Cardiac muscle cell (in vitro differentiated cells and primary cell): ENCODE results near the gene TBC1D5. TPM values are rescaled to one million over a fixed set of nuclear protein-coding genes. Genes with fewer than 3 reads are reported as not detected.

ENCODE experiments used
- DNase-seq, 2 donors: peaks; one replicate each; pipeline versions ENCODE4 v3.0.0 to v3.0.0-alpha.2; 2010 to 2017; ENCODE audit warnings: low read depth in 1 of 2, low spot score in 1 of 2
- H3K27ac ChIP-seq: fragments of 200-600 bp; sonication (generic); 2 replicates; pipeline ENCODE4 v1.5.1; 2016
- H3K27me3 ChIP-seq: fragments of 200-600 bp; sonication (generic); 2 replicates; pipeline ENCODE4 v1.6.0; 2016; ENCODE audit warnings: control low read depth
- H3K36me3 ChIP-seq: fragments of 200-600 bp; sonication (generic); 2 replicates; pipeline ENCODE4 v1.5.1; 2016; ENCODE audit warnings: control low read depth
- H3K4me1 ChIP-seq: fragments of 200-600 bp; sonication (generic); 2 replicates; pipeline ENCODE4 v1.8.1; 2017; ENCODE audit warnings: low read depth, mild to moderate bottlenecking, mixed run types
- H3K4me3 ChIP-seq: fragments of 200-600 bp; sonication (generic); 2 replicates; pipeline ENCODE4 v1.5.1; 2016; ENCODE audit warnings: mild to moderate bottlenecking
- H3K9me3 ChIP-seq: fragments of 200-600 bp; sonication (generic); 2 replicates; pipeline ENCODE4 v1.5.1; 2017; ENCODE audit warnings: low read depth, mild to moderate bottlenecking, control low read depth
- polyA plus RNA-seq: library from polyadenylated mRNA; unstranded; fragments of >200 nt; fragmentation: Nextera tagmentation; extraction: Ambion mirVana; gene quantifications from 2 replicates; pipeline ENCODE4 v1.2.1, GENCODE V29; 2016
- total RNA-seq: library from RNA; depleted of rRNA; stranded (reverse); fragments of >200 nt; gene quantifications from 2 replicates; pipeline ENCODE4 v1.2.3, GENCODE V29; 2016
- TF ChIP-seq, protein P1 (sequence below): IDR thresholded peaks from 2 replicates; pipeline ENCODE4 v1.5.1; 2012; ENCODE audit warnings: low read depth, mild to moderate bottlenecking, low read length

The TBC1D5 gene
- total and polyA plus RNA-seq, 2 experiments from 2014 or later = 34.5 to 66.6 TPM

DNA sequence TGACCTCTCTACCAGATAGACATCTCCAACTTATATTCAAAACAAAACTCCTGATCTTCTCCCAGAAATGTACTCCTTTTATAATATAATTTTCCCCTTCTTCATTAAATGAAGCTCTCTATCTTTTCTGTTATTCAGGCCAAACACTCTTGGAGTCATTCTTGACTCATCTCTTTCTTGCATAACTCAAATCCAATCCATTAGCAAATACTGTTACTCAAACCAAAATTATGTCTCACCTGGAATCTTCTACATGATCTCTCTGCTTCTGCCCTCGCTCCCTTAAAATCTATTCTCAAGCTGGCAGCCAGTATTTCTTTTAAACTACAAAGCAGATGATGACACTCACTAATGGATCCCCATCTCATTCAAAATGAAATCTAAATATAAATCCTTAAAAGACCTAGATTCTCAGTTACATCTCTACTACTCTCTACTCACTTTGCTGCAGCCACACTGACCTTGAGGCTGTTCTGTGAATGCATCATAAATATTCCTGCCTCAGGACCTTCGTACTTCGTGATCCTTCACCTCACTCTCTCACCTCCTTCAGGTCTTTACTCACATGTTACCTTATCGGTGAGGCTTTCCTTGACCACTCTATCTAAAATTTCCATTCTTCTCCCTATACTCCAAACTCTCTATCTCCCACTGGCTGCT is 160.9 kb downstream of the TBC1D5 start:
- no peaks in the 10 kb centered on the region for H3K36me3 ChIP-seq
- no peak overlapping the region for H3K27ac ChIP-seq
- no peaks in the 10 kb centered on the region for H3K27me3 ChIP-seq
- DNase-seq = no peak
- TF ChIP-seq, protein P1, sequence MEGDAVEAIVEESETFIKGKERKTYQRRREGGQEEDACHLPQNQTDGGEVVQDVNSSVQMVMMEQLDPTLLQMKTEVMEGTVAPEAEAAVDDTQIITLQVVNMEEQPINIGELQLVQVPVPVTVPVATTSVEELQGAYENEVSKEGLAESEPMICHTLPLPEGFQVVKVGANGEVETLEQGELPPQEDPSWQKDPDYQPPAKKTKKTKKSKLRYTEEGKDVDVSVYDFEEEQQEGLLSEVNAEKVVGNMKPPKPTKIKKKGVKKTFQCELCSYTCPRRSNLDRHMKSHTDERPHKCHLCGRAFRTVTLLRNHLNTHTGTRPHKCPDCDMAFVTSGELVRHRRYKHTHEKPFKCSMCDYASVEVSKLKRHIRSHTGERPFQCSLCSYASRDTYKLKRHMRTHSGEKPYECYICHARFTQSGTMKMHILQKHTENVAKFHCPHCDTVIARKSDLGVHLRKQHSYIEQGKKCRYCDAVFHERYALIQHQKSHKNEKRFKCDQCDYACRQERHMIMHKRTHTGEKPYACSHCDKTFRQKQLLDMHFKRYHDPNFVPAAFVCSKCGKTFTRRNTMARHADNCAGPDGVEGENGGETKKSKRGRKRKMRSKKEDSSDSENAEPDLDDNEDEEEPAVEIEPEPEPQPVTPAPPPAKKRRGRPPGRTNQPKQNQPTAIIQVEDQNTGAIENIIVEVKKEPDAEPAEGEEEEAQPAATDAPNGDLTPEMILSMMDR = no peak
- no peaks in the 10 kb centered on the region for H3K9me3 ChIP-seq
- H3K4me3 ChIP-seq = no peak overlapping the region
- H3K4me1 ChIP-seq = peaks cover 12% of the 10 kb centered on the region

DNA sequence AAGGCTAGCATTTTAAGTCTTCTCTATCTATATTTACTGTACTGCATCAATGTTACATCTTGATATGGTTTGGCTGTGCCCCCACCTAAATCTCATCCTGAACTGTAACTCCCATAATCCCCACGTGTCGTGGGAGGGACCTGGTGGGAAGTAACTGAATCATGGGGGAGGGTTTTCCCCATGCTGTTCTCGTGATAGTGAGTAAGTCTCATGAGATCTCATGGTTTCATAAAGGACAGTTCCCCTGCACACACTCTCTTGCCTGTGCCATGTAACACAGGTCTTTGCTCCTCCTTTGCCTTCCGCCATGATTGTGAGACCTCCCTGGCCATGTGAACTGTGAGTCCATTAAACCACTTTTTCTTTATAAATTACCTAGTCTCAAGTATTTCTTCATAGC is 161.5 kb downstream of the TBC1D5 start:
- no peak overlapping the region for H3K4me3 ChIP-seq
- H3K27ac ChIP-seq = no peak overlapping the region
- H3K9me3 ChIP-seq = no peaks in the 10 kb centered on the region
- TF ChIP-seq, protein P1 = no peak
- no peaks in the 10 kb centered on the region for H3K36me3 ChIP-seq
- no peak for DNase-seq
- no peaks in the 10 kb centered on the region for H3K27me3 ChIP-seq
- peaks cover 12% of the 10 kb centered on the region for H3K4me1 ChIP-seq

DNA sequence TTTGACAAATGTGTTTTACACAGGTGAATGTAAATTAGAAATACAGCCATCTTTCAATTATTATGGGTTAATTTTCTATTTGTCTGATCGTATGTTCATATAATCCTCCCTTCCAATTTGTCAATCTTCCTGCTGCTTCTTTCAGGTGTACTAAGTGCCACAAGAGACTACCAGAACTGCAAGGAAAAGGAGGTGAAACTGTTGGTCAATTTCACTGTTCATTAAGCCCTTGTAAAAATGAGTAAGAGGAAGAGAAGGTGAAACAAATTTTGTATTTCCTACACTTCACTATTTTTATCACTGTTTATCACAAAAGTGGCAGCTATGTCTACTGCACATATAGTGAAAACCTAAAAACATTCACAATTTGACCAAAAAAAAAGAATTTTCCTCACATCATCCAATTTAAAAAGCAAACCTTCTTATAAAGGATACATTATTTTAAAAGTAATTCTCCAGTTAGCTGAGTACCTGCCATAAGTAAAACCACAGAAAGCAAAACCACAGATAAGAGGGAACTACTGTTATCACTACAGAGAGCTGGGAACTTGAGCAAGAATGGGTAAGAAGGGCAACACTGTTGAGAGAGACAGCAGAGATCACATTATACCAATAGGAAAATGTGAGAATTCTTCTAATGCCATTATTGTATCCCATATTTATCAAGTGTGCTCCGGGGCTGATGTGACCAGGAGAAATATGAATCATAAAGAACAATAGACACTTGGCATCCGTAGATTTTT is 163.0 kb downstream of the TBC1D5 start:
- Histone ChIP-seq H3K4me1 (peaks cover 12% of the 10 kb centered on the region), H3K27me3 (no peaks in the 10 kb centered on the region), H3K36me3 (no peaks in the 10 kb centered on the region), H3K27ac (peak overlapping the region; percentile 30), H3K4me3 (no peak overlapping the region), H3K9me3 (no peaks in the 10 kb centered on the region)
- DNase-seq = peak; percentile 5 to 48
- TF ChIP-seq, protein P1 = no peak

DNA sequence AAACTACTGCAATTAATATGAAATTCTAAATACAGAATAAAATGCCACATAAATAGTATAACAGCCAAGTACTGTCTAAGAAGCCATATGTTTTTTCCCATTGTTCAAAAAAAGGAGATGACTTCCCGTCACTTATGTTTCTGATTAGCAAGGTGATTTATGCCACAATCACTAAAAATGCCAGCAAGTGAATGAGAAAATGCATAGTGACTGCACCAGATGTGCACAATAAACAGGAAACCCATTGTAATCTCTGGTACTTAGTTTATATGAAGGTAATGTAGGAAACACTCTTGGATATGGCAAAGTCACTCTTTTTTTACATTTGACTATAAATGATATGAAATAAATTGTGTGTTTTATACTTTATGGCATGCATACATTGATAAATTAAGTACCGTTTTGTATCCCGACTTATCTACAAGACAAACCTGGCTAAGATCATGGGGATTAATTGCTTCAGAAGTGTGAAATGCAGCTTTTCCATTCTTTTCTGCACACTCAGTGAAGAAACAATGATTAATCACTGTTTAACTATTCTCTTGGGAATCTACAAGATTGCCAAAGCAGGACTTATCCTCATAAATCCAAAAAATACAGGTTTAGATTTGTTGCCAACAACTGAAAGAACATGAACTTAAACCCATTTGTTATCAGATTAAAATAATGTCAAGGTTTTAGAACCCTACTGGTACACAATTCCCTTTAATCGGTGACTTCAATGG is 164.5 kb downstream of the TBC1D5 start:
- Histone ChIP-seq H3K36me3 (no peaks in the 10 kb centered on the region), H3K9me3 (no peaks in the 10 kb centered on the region), H3K4me3 (no peak overlapping the region), H3K27me3 (no peaks in the 10 kb centered on the region), H3K27ac (no peak overlapping the region), H3K4me1 (peaks cover 12% of the 10 kb centered on the region)
- TF ChIP-seq, protein P1 = no peak
- DNase-seq = peak in 1 of 2 donors; percentile 44

DNA sequence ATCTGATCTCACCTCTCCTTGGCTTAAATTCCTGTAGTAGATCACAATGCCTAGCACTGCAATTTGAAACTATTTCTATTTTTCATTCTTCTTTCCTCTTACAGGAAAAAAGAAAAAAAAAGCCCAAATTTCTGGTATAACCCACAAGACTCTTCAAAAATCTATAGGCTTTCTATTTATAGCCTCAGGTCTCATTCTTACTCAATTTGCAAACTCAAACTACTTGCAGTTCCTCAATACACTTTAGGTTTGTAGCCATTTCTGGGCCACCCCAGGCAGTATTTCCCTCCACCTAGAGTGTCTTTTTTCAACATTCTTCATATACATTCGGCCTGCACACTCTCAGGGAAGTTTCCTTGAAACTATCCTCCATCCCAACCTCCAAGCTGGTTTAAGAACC is 169.0 kb downstream of the TBC1D5 start:
- Histone ChIP-seq H3K4me1 (no peaks in the 10 kb centered on the region), H3K4me3 (no peak overlapping the region), H3K27ac (no peak overlapping the region), H3K9me3 (no peaks in the 10 kb centered on the region), H3K36me3 (no peaks in the 10 kb centered on the region), H3K27me3 (no peaks in the 10 kb centered on the region)
- TF ChIP-seq, protein P1 = no peak
- no peak for DNase-seq
